Measurements from ENCODE around the gene CDKL1. TPM values are rescaled to one million over a fixed set of nuclear protein-coding genes. Genes with fewer than 3 reads are reported as not detected.

The CDKL1 gene
- polyA plus RNA-seq, 2 of the 4 experiments (the other 2 are of a cell fraction), result 10.2 to 11.0 TPM

GRCh38 chr14:50360851-50361250, 35.8 kb downstream of the CDKL1 start:
- Histone ChIP-seq H3K4me2 (no peak overlapping the region), H3K4me1 (peaks cover 17% of the 10 kb centered on the region), H3K4me3 (no peak overlapping the region), H3K9me3 (no peaks in the 10 kb centered on the region), H3K27ac (no peak overlapping the region)
- 80% methylated on average over 2 of the region's 2 CpGs for WGBS (ENCODE audit: missing lambda C conversion rate)
- TF ChIP-seq CHD4 (IDR thresholded peaks at IDR 0.05; ENCODE audit: borderline replicate concordance) (no peak), ZNF302 (CRISPR knock-in tag; IDR thresholded peaks at IDR 0.05) (no peak), RAD21 (conservative IDR thresholded peaks at IDR 0.05 in 1 of 2, IDR thresholded peaks at IDR 0.05 in 1 of 2) (no peak), HDAC2 (IDR thresholded peaks at IDR 0.05) (no peak), RFX5 (IDR thresholded peaks at IDR 0.05) (no peak), JUN (IDR thresholded peaks at IDR 0.05) (no peak), BCL3 (IDR thresholded peaks at IDR 0.05) (no peak), FOXS1 (CRISPR knock-in tag; IDR thresholded peaks at IDR 0.05) (no peak), TP53 (CRISPR knock-in tag; IDR thresholded peaks at IDR 0.05) (no peak), CBX8 (IDR thresholded peaks at IDR 0.05) (no peak), MAFK (IDR thresholded peaks at IDR 0.05; ENCODE audit: partially characterized antibody) (no peak), ZSCAN20 (CRISPR knock-in tag; IDR thresholded peaks at IDR 0.05) (no peak), NFE2L2 (conservative IDR thresholded peaks at IDR 0.05; ENCODE audit: low read length) (no peak)
- ATAC-seq (no peak), DNase-seq (ENCODE audit: low read depth in 1 of 2, low spot score in 1 of 2) (no peak), FAIRE-seq (no peak)
- ChIA-PET POLR2A (no interaction called here), CTCF (no interaction called here)

GRCh38 chr14:50360093-50360492, 36.6 kb downstream of the CDKL1 start:
- DNase-seq (ENCODE audit: low read depth in 1 of 2, low spot score in 1 of 2), result no peak
- Histone ChIP-seq H3K9me3 (no peaks in the 10 kb centered on the region), H3K4me1 (peaks cover 12% of the 10 kb centered on the region), H3K4me3 (no peak overlapping the region), H3K27ac (no peak overlapping the region), H3K4me2 (no peak overlapping the region)
- FAIRE-seq, result no peak
- ATAC-seq, result no peak
- ChIA-PET POLR2A (interaction anchor here (0.6 kb wide), 1 partner anchor 39 kb away, joined by 7 read pairs; no protein-coding TSS in a partner anchor), CTCF (interaction anchor here (0.6 kb wide), 1 partner anchor 40 kb away, joined by 3 read pairs; no protein-coding TSS in a partner anchor)
- no peak for TF ChIP-seq KDM1A (IDR thresholded peaks at IDR 0.05; ENCODE audit: low read depth)
- no peak for TF ChIP-seq NR3C1 (IDR thresholded peaks at IDR 0.05)
- no peak for TF ChIP-seq CBX8 (IDR thresholded peaks at IDR 0.05)
- no peak for TF ChIP-seq NPAS2 (CRISPR knock-in tag; IDR thresholded peaks at IDR 0.05; ENCODE audit: borderline replicate concordance)
- no peak for TF ChIP-seq HOXB13 (CRISPR knock-in tag; IDR thresholded peaks at IDR 0.05; ENCODE audit: low read depth)
- TF ChIP-seq GATA3 (IDR thresholded peaks at IDR 0.05; ENCODE audit: borderline replicate concordance), result no peak
- no peak for TF ChIP-seq ATOH8 (CRISPR knock-in tag; IDR thresholded peaks at IDR 0.05; ENCODE audit: low read depth)
- TF ChIP-seq KDM5A (IDR thresholded peaks at IDR 0.05), result no peak
- TF ChIP-seq ZSCAN20 (CRISPR knock-in tag; IDR thresholded peaks at IDR 0.05), result no peak
- no peak for TF ChIP-seq USF2 (IDR thresholded peaks at IDR 0.05)
- TF ChIP-seq FOSL2 (IDR thresholded peaks at IDR 0.05), result no peak
- no peak for TF ChIP-seq FOSL2 (CRISPR knock-in tag; IDR thresholded peaks at IDR 0.05)
- no peak for TF ChIP-seq CHD4 (IDR thresholded peaks at IDR 0.05; ENCODE audit: borderline replicate concordance)
- no peak for TF ChIP-seq RCOR1 (IDR thresholded peaks at IDR 0.05; ENCODE audit: low read depth, low read length)
- no peak for TF ChIP-seq MAX (IDR thresholded peaks at IDR 0.05)
- no peak for TF ChIP-seq CBX2 (IDR thresholded peaks at IDR 0.05; ENCODE audit: borderline replicate concordance, low read depth)
- TF ChIP-seq MYC (IDR thresholded peaks at IDR 0.05; ENCODE audit: borderline replicate concordance, low read length), result no peak
- no peak for TF ChIP-seq E2F6 (IDR thresholded peaks at IDR 0.05; ENCODE audit: borderline replicate concordance, low read depth)
- no peak for TF ChIP-seq CHD2 (IDR thresholded peaks at IDR 0.05; ENCODE audit: low read length, partially characterized antibody)
- no peak for TF ChIP-seq TP53 (CRISPR knock-in tag; IDR thresholded peaks at IDR 0.05)
- 92% methylated on average over 3 of the region's 3 CpGs for whole genome bisulfite sequencing (ENCODE audit: missing lambda C conversion rate)
